DOHH2 (cell line): Measurements from ENCODE around the gene NPR2.

Experiments used
- CTCF ChIP-seq: fragments of 200-600 bp; sonication (generic); IDR thresholded peaks from one replicate; pipeline ENCODE4 v1.5.1; 2014; ENCODE audit warnings: antibody characterized with exemption, mild to moderate bottlenecking, low read depth, low read length; ENCODE audit not compliant: poor library complexity, severe bottlenecking
- EZH2phosphoT487 ChIP-seq: fragments of 200-600 bp; sonication (generic); IDR thresholded peaks from 2 replicates; pipeline ENCODE4 v1.6.1; 2017; ENCODE audit warnings: borderline replicate concordance, mild to moderate bottlenecking, antibody characterized with exemption, low read length, moderate library complexity, mixed read lengths

- TF ChIP-seq CTCF (no peak), EZH2phosphoT487 (no peak)
Measured at GRCh38 chr9:35828716-35829083, 37.3 kb downstream of the NPR2 start, which contains the start of gene FAM221B.
